Measurements from ENCODE around the gene PSMB2. TPM values are rescaled to one million over a fixed set of nuclear protein-coding genes. Genes with fewer than 3 reads are reported as not detected.

PSMB2 gene
- total RNA-seq, 4 donors from 2014 or later: 16.1 to 41.6 (median 29.0) TPM

DNA sequence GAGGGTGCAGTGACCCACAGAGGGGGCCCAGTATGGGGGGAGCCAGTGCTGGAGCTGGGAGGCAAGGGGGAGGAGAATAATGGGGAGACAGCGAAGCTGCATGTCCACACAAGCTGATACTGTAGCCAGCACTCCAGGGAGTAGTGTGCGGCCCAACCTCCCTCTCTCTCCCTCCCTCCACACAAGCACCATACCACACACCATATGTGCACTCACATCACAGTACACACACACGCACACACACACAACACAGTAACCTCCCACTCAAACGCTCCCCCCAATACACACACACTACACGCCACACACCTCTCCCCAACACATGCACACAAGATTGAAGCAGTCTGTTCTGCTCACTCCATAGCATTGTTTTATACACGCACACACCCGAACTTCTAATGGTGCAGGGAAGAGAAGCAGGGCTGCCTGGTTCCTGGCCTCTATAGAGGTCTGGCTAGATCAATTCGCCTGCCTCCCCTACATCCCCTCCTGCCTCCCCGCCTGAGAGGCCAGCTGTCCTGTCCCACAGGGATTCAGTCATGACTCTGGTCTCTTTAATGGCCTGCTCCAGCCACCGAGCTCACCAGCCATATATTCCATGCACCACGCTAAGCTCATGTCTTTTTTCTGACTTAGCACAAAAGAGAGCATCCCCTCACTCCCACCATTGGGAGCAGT, 79.9 kb downstream of the PSMB2 start:
- peaks cover 7 to 15% (median 11%) of the 10 kb centered on the region in 4 donors for H3K4me1 ChIP-seq
- H3K27me3 ChIP-seq: no peaks in the 10 kb centered on the region
- TF ChIP-seq, protein P1, sequence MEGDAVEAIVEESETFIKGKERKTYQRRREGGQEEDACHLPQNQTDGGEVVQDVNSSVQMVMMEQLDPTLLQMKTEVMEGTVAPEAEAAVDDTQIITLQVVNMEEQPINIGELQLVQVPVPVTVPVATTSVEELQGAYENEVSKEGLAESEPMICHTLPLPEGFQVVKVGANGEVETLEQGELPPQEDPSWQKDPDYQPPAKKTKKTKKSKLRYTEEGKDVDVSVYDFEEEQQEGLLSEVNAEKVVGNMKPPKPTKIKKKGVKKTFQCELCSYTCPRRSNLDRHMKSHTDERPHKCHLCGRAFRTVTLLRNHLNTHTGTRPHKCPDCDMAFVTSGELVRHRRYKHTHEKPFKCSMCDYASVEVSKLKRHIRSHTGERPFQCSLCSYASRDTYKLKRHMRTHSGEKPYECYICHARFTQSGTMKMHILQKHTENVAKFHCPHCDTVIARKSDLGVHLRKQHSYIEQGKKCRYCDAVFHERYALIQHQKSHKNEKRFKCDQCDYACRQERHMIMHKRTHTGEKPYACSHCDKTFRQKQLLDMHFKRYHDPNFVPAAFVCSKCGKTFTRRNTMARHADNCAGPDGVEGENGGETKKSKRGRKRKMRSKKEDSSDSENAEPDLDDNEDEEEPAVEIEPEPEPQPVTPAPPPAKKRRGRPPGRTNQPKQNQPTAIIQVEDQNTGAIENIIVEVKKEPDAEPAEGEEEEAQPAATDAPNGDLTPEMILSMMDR (IDR thresholded peaks at IDR 0.05): no peak
- no peak for TF ChIP-seq EP300 (IDR thresholded peaks at IDR 0.05; ENCODE audit: low read depth)
- no peak for TF ChIP-seq POLR2AphosphoS5 (IDR thresholded peaks at IDR 0.05)
- no peak for TF ChIP-seq POLR2A (IDR thresholded peaks at IDR 0.05)
- no peak for DNase-seq
- no peak overlapping the region for H3K4me3 ChIP-seq
- H3K27ac ChIP-seq: peak overlapping the region in 1 of 4 donors; percentile 43
- 90 to 92% methylated on average over 3 to 11 of the region's 11 CpGs for WGBS, 2 donors (ENCODE audit: low coverage in 1 of 2)
- intact Hi-C loops (cut with DNase I; ENCODE audit: low total_unique reads) (loop anchor here (5.0 kb wide), 1 partner anchor 109 kb away; no protein-coding TSS in a partner anchor), in situ Hi-C loops (cut with MboI; ENCODE audit: low pct_ligation_motif_present in 1 of 4, low pct_unique_long_range_greater_than_20kb in 1 of 4, low sequenced_read_pairs in 3 of 4) (loop anchor here in 3 of 4 donors (5.0 to 25.0 kb wide), 5 partner anchors 99 to 374 kb away; partner anchors contain the start of gene SFPQ (in 2 of the 3))
- H3K9me3 ChIP-seq: no peaks in the 10 kb centered on the region
- no peaks in the 10 kb centered on the region for H3K36me3 ChIP-seq

DNA sequence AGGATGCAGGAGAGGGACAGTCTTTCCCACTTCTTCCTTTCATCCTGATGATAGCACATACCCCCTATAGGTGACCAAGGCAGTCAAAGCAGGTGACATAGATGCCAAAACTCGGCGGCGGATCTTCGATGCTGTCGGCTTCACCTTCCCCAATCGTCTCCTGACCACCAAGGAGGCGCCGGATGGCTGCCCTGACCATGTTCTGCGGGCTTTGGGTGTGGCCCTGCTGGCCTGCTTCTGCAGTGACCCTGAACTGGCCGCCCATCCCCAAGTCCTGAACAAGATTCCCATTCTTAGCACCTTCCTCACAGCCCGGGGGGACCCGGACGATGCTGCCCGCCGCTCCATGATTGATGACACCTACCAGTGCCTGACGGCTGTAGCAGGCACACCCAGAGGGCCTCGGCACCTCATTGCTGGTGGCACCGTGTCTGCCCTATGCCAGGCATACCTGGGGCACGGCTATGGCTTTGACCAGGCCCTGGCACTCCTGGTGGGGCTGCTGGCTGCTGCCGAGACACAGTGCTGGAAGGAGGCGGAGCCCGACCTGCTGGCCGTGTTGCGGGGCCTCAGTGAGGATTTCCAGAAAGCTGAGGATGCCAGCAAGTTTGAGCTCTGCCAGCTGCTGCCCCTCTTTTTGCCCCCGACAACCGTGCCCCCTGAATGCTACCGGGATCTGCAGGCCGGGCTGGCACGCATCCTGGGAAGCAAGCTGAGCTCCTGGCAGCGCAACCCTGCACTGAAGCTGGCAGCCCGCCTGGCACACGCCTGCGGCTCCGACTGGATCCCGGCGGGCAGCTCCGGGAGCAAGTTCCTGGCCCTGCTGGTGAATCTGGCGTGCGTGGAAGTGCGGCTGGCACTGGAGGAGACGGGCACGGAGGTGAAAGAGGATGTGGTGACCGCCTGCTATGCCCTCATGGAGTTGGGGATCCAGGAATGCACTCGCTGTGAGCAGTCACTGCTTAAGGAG, 80.8 kb downstream of the PSMB2 start:
- no peak for TF ChIP-seq POLR2AphosphoS5 (IDR thresholded peaks at IDR 0.05)
- TF ChIP-seq EP300 (IDR thresholded peaks at IDR 0.05; ENCODE audit: low read depth): no peak
- TF ChIP-seq, protein P1 (IDR thresholded peaks at IDR 0.05): no peak
- no peak for TF ChIP-seq POLR2A (IDR thresholded peaks at IDR 0.05)
- in situ Hi-C loops (cut with MboI; ENCODE audit: low pct_ligation_motif_present in 1 of 4, low pct_unique_long_range_greater_than_20kb in 1 of 4, low sequenced_read_pairs in 3 of 4) (loop anchor here in 3 of 4 donors (5.0 to 25.0 kb wide), 5 partner anchors 98 to 373 kb away; partner anchors contain the start of gene SFPQ (in 2 of the 3)), intact Hi-C loops (cut with DNase I; ENCODE audit: low total_unique reads) (loop anchor here (5.0 kb wide), 1 partner anchor 108 kb away; no protein-coding TSS in a partner anchor)
- WGBS, 2 donors (ENCODE audit: low coverage in 1 of 2): 74% methylated on average over 39 of the region's 44 CpGs; no CpG with 5 or more reads in 1 of the 2 donors
- Histone ChIP-seq H3K9me3 (no peaks in the 10 kb centered on the region), H3K36me3 (no peaks in the 10 kb centered on the region), H3K4me1 (peaks cover 16 to 24% (median 20%) of the 10 kb centered on the region in 4 donors), H3K4me3 (no peak overlapping the region), H3K27me3 (no peaks in the 10 kb centered on the region), H3K27ac (peak overlapping the region in 1 of 4 donors; percentile 43)
- DNase-seq: peak; percentile 39

DNA sequence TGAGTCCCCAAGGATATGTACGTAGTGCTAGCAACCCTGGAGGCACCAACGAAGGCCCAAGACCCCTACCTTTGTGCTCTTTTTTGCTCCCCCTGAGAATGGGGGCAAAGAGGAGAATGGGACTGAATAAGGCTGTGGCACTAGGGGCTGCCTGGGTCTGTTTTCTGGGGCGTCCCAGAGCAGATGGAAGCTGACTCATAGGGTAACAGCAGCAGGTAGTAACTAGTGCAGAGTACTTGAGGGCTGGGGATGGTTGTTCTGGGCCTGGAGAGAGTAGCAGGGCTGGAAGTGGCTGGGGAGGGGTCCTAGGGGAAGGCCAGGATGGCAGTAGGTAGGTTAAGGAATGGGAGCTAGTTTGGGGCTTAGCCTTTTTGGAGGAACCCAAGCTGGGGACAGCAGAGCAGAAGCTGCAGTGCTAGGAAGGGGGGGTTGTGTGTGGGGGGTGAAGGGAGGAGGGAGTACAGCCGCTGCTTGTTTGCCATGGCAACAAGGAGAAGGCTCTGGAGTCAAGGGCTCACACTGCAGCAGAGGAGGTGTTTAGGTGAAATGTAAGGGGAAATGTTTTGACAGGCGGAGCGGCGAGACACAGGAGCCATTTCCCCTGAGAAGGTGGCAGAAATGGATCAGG, 81.9 kb downstream of the PSMB2 start:
- Histone ChIP-seq H3K9me3 (no peaks in the 10 kb centered on the region), H3K36me3 (no peaks in the 10 kb centered on the region), H3K4me3 (no peak overlapping the region), H3K27me3 (no peaks in the 10 kb centered on the region), H3K27ac (peak overlapping the region in 1 of 4 donors; percentile 96), H3K4me1 (peaks cover 17 to 35% (median 30%) of the 10 kb centered on the region in 4 donors)
- in situ Hi-C loops (cut with MboI; ENCODE audit: low pct_ligation_motif_present in 1 of 4, low pct_unique_long_range_greater_than_20kb in 1 of 4, low sequenced_read_pairs in 3 of 4): loop anchor here in 2 of 4 donors (25.0 kb wide), 2 partner anchors 97 to 372 kb away; partner anchors contain the start of gene SFPQ (in 2 of the 2)
- no peak for TF ChIP-seq POLR2AphosphoS5 (IDR thresholded peaks at IDR 0.05)
- TF ChIP-seq POLR2A (IDR thresholded peaks at IDR 0.05): no peak
- TF ChIP-seq, protein P1 (IDR thresholded peaks at IDR 0.05): no peak
- intact Hi-C loops (cut with DNase I; ENCODE audit: low total_unique reads): no loop called here
- no peak for DNase-seq
- 77 to 85% methylated on average over 5 to 7 of the region's 7 CpGs for WGBS, 2 donors (ENCODE audit: low coverage in 1 of 2)
